Kidney (tissue), 14 donors: ENCODE results near the gene IMP4. TPM values are rescaled to one million over a fixed set of nuclear protein-coding genes. Genes with fewer than 3 reads are reported as not detected.

Source experiments
- DNase-seq, 5 donors: peaks; one replicate each; pipeline ENCODE4 v3.0.0-alpha.2; 2013 to 2020
- FAIRE-seq: peaks from 2 replicates; lab custom pipeline; 2012; peaks lifted over from hg19 to GRCh38; lab: Jason Lieb, UNC
- H3K27ac ChIP-seq, 2 donors: one replicate each; pipeline ENCODE4 v1.7.0; 2013; ENCODE audit warnings: low read depth in 2 of 2, low read length in 2 of 2, inconsistent platforms in 1 of 2
- H3K27me3 ChIP-seq: one replicate; pipeline ENCODE4 v1.7.1; 2013; ENCODE audit warnings: low read length, inconsistent platforms; ENCODE audit not compliant: control insufficient read depth, insufficient read depth
- H3K36me3 ChIP-seq, 3 donors: one replicate each; pipeline versions ENCODE4 v1.7.0 to v1.7.1; 2013; ENCODE audit warnings: low read length in 3 of 3, control low read depth in 1 of 3, inconsistent platforms in 1 of 3; ENCODE audit not compliant: insufficient read depth in 3 of 3, control insufficient read depth in 2 of 3
- H3K4me1 ChIP-seq, 3 donors: one replicate each; pipeline versions ENCODE4 v1.7.0 to v1.7.1; 2013; ENCODE audit warnings: low read length in 3 of 3, inconsistent platforms in 1 of 3, low read depth in 1 of 3; ENCODE audit not compliant: control insufficient read depth in 2 of 3, insufficient read depth in 2 of 3
- H3K4me3 ChIP-seq, 3 donors: one replicate each; pipeline versions ENCODE4 v1.7.0 to v1.8.1; 2013; ENCODE audit warnings: low read length in 3 of 3, control low read depth in 1 of 3, inconsistent platforms in 1 of 3
- H3K9ac ChIP-seq, 3 donors: one replicate each; pipeline versions ENCODE4 v1.7.0 to v1.7.1; 2013; ENCODE audit warnings: low read length in 3 of 3, control low read depth in 1 of 3, inconsistent platforms in 1 of 3
- H3K9me3 ChIP-seq, 3 donors: one replicate each; pipeline versions ENCODE4 v1.7.0 to v1.7.1; 2013; ENCODE audit warnings: low read length in 3 of 3, control low read depth in 1 of 3, inconsistent platforms in 1 of 3; ENCODE audit not compliant: control insufficient read depth in 2 of 3, insufficient read depth in 1 of 3
- CTCF ChIP-seq: IDR thresholded peaks from 3 replicates; pipeline ENCODE4 v1.5.1; 2012; ENCODE audit warnings: mild to moderate bottlenecking, moderate library complexity, borderline replicate concordance; ENCODE audit not compliant: insufficient read depth; ENCODE audit errors: extremely low read depth
- intact Hi-C: fragments of 100-400 bp; cut with DNase I; formaldehyde crosslinking; loops from one replicate; pipeline ENCODE4 v1.11.1; 2022
- polyA plus RNA-seq: library from polyadenylated mRNA; stranded (reverse); fragments of 350-450 nt; fragmentation: Illumina TruSeq; extraction: RNeasy Lipid Tissue Mini Kit (QIAGEN cat#74804); gene quantifications from one replicate; pipeline ENCODE4 v1.2.3, GENCODE V29; 2014; ENCODE audit warnings: low read depth, low replicate concordance; ENCODE audit not compliant: insufficient read depth
- total RNA-seq: library from RNA; stranded (reverse); fragmentation: NEBNext Ultra II Directional; extraction: Animal tissue kit (Norgen Biotek cat#: 25700); gene quantifications from one replicate; pipeline ENCODE4 v1.2.1, GENCODE V29; 2021
- donor health status: control.
- donor health status: control.
- donor health status: control.
- donor health status: control.
- donor health status: control.
- donor health status: DM: yes; HTN: yes; CAD: no.
- donor health status: Normal renal cell carcinoma (clear cell type).

Gene IMP4
- total and polyA plus RNA-seq, 2 donors from 2014 or later = 59.7 to 60.1 TPM

GRCh38 chr2:130359466-130359865 is 16.8 kb downstream of the IMP4 start:
- Histone ChIP-seq H3K9me3 (no peaks in the 10 kb centered on the region), H3K4me1 (peaks cover 0 to 7% (median 4%) of the 10 kb centered on the region in 3 donors), H3K27ac (no peak overlapping the region), H3K4me3 (no peak overlapping the region), H3K9ac (no peak overlapping the region), H3K36me3 (no peaks in the 10 kb centered on the region), H3K27me3 (no peaks in the 10 kb centered on the region)
- DNase-seq (no peak), FAIRE-seq (no peak)
- intact Hi-C loops = no loop called here
- no peak for TF ChIP-seq CTCF

GRCh38 chr2:130363479-130363878 is 20.8 kb downstream of the IMP4 start:
- no peak for FAIRE-seq
- H3K9me3 ChIP-seq = no peaks in the 10 kb centered on the region
- no peak for TF ChIP-seq CTCF

GRCh38 chr2:130365075-130365474 is 22.4 kb downstream of the IMP4 start:
- no peaks in the 10 kb centered on the region for H3K27me3 ChIP-seq
- H3K4me3 ChIP-seq = no peak overlapping the region
- no peaks in the 10 kb centered on the region for H3K9me3 ChIP-seq
- TF ChIP-seq CTCF = no peak
- intact Hi-C loops = no loop called here
- DNase-seq (no peak), FAIRE-seq (no peak)
- no peaks in the 10 kb centered on the region for H3K36me3 ChIP-seq
- H3K9ac ChIP-seq = no peak overlapping the region
- no peak overlapping the region for H3K27ac ChIP-seq
- no peaks in the 10 kb centered on the region for H3K4me1 ChIP-seq

More at GRCh38 chr2:130363479-130363878, 20.8 kb downstream of the IMP4 start:
- no peak for DNase-seq
- no peak overlapping the region for H3K27ac ChIP-seq
- no peaks in the 10 kb centered on the region for H3K36me3 ChIP-seq
- intact Hi-C loops = no loop called here
- H3K4me1 ChIP-seq = no peaks in the 10 kb centered on the region
- no peak overlapping the region for H3K4me3 ChIP-seq
- no peak overlapping the region for H3K9ac ChIP-seq
- no peaks in the 10 kb centered on the region for H3K27me3 ChIP-seq

GRCh38 chr2:130365963-130366362 is 23.3 kb downstream of the IMP4 start:
- H3K27ac ChIP-seq = no peak overlapping the region
- H3K27me3 ChIP-seq = no peaks in the 10 kb centered on the region
- no peak overlapping the region for H3K4me3 ChIP-seq
- H3K36me3 ChIP-seq = peaks cover 0 to 3% (median 0%) of the 10 kb centered on the region in 3 donors
- FAIRE-seq (no peak), DNase-seq (no peak)
- no peaks in the 10 kb centered on the region for H3K9me3 ChIP-seq
- no peak overlapping the region for H3K9ac ChIP-seq
- no peak for TF ChIP-seq CTCF
- H3K4me1 ChIP-seq = peaks cover 0 to 3% (median under 1%) of the 10 kb centered on the region in 3 donors
- intact Hi-C loops = no loop called here
